Muscle layer of colon (tissue), 2 donors: ENCODE measurements around the gene DAB1.

Experiments
- H3K27ac ChIP-seq: one replicate; pipeline ENCODE4 v1.7.0; 2013; ENCODE audit warnings: low read depth, mild to moderate bottlenecking, low read length, moderate library complexity
- H3K27me3 ChIP-seq, 2 donors: one replicate each; pipeline ENCODE4 v1.7.0; 2013; ENCODE audit warnings: low read length in 2 of 2, mild to moderate bottlenecking in 2 of 2; ENCODE audit not compliant: insufficient read depth in 2 of 2, control insufficient read depth in 1 of 2
- H3K36me3 ChIP-seq: one replicate; pipeline ENCODE4 v1.7.0; 2013; ENCODE audit warnings: mild to moderate bottlenecking, low read length; ENCODE audit not compliant: insufficient read depth
- H3K4me1 ChIP-seq: one replicate; pipeline ENCODE4 v1.7.0; 2013; ENCODE audit warnings: mild to moderate bottlenecking, low read length; ENCODE audit not compliant: insufficient read depth
- H3K4me3 ChIP-seq, 2 donors: one replicate each; pipeline ENCODE4 v1.7.0; 2013; ENCODE audit warnings: low read length in 2 of 2, low read depth in 1 of 2, mild to moderate bottlenecking in 1 of 2, moderate library complexity in 1 of 2
- H3K9ac ChIP-seq: one replicate; pipeline ENCODE4 v1.7.0; 2013; ENCODE audit warnings: low read length
- H3K9me3 ChIP-seq: one replicate; pipeline ENCODE4 v1.7.0; 2013; ENCODE audit warnings: mild to moderate bottlenecking, low read length
- donor health status: abdominal sarcoma.
- donor health status: Adenocarcinoma of cecum.

The DAB1 gene

DNA sequence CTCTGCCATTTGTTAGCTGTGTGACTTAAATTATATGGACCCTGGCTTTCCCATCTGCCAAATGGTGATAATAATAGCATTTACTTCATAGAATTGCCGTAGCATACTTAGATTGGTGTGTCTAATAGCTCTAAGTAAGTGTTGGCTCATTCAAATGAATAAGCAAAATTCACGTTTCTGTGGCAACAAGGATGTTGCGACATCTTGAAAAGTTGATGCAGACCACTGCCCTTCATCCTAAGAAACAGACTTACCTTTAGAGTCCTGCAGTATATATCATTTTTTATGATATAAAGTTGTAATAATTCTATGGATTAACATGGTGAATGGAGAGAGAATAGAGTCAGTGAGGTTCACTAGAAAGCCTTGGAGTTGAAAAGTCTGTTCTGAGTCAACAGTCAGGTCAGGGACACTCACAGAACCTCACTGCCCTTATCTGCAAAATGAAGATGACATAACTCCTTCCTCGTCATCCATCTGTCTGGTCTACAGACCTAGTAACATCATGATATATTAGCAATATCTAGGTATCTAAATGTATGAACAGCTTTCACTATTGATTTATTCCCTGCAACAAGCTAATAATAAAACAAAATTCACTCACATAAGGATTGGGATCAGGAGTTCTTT lies 290.8 kb downstream of the DAB1 start:
- Histone ChIP-seq H3K4me3 (no peak overlapping the region), H3K4me1 (peaks cover 4% of the 10 kb centered on the region), H3K9ac (no peak overlapping the region), H3K9me3 (no peaks in the 10 kb centered on the region), H3K36me3 (no peaks in the 10 kb centered on the region), H3K27ac (no peak overlapping the region), H3K27me3 (no peaks in the 10 kb centered on the region)

DNA sequence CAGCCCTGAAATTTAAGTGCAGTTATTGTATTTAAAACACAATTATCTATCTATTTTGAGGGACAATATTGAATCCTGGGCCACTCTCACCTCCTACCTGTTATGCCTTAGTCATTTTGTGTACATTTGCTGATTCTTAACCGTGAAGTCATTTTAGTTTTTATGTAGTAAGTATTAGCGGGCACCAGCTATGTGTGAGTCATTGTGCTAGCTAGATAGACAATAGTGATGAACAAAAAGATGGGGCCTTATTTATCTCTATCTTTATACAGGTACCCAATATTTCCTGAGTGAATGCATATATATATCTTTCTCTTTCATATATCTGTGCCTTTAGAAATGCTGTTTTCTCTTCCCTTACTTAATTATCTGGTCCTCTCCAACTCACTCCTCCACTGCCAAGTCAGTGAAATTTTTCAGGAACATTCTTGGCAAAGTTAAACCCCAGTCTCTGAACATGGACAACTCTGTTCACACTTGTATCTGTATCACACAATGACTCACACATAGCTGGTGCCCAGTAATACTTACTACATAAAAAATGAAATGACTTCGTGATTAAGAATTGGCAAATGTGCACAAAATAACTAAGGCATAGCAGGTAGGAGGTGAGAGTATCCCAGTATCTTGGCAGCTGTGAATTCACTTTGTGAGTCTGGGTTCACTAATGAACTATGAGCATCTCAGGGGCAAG lies 292.0 kb downstream of the DAB1 start:
- H3K36me3 ChIP-seq, result no peaks in the 10 kb centered on the region
- no peaks in the 10 kb centered on the region for H3K9me3 ChIP-seq
- no peak overlapping the region for H3K9ac ChIP-seq
- H3K4me1 ChIP-seq, result peaks cover 4% of the 10 kb centered on the region
- H3K4me3 ChIP-seq, result no peak overlapping the region
- no peaks in the 10 kb centered on the region for H3K27me3 ChIP-seq
- no peak overlapping the region for H3K27ac ChIP-seq

DNA sequence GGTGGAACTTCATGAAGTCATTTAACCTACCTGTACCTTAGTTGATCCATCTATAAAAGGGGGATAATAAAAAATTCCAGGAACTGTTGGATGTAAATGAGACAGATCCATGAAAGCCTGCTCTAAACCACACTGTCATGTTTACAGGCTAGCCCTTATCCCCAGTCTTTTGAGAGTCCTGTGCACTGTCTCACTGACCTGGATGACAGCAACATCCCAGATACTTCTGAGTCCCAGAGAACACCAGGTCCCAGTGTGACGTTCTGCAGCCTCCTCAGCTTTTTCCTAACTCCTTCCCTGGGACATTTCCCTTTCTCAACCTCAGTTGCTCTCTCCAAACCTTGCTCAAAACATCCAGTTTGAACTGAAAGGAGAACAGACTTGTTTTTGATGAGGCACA lies 292.6 kb downstream of the DAB1 start:
- no peak overlapping the region for H3K27ac ChIP-seq
- H3K9ac ChIP-seq, result no peak overlapping the region
- peaks cover 4% of the 10 kb centered on the region for H3K4me1 ChIP-seq
- H3K9me3 ChIP-seq, result no peaks in the 10 kb centered on the region
- H3K4me3 ChIP-seq, result no peak overlapping the region
- H3K27me3 ChIP-seq, result no peaks in the 10 kb centered on the region
- no peaks in the 10 kb centered on the region for H3K36me3 ChIP-seq

DNA sequence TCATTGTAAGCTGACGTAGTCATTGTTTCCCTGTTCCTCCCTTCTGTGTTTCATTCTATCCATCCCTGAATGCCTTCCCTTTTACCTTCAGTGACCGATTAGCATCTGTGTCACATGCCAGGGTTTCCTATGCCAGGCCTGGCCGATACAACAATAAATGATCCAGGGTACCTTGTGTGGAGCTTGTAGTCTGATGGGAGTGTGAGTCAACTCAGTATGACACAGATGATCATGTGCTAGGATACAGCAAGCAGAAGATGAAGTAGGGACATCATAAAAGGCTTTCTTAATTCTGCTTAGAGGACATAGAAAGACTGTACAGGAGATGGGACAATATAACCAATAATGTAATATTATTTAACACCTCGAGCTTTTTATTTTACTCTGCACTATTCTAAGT lies 294.0 kb downstream of the DAB1 start:
- no peaks in the 10 kb centered on the region for H3K36me3 ChIP-seq

DNA sequence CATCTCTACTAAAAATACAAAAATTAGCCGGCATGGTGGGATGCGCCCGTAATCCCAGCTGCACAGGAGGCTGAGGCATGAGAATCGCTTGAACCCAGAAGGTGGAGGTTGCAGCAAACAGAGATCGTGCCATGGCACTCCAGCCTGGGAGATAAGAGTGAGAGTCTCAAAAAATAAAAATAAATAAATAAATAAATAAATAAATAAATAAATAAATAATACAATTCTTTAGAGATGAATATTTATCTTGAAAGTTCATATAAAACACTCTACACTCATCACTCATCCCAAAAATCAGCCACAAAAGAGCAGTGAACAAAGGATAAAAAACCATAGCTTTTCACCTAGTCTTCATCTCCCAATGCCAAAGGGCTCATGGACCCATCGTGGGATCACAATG lies 295.9 kb downstream of the DAB1 start:
- no peak overlapping the region for H3K9ac ChIP-seq
- no peaks in the 10 kb centered on the region for H3K9me3 ChIP-seq
- peaks cover 4% of the 10 kb centered on the region for H3K4me1 ChIP-seq
- no peak overlapping the region for H3K27ac ChIP-seq
- no peaks in the 10 kb centered on the region for H3K36me3 ChIP-seq
- H3K27me3 ChIP-seq, result no peaks in the 10 kb centered on the region
- no peak overlapping the region for H3K4me3 ChIP-seq

More for the DNA sequence above, 294.0 kb downstream of the DAB1 start:
- H3K9ac ChIP-seq, result no peak overlapping the region
- H3K4me1 ChIP-seq, result peaks cover 4% of the 10 kb centered on the region
- H3K9me3 ChIP-seq, result no peaks in the 10 kb centered on the region
- no peak overlapping the region for H3K4me3 ChIP-seq
- H3K27ac ChIP-seq, result no peak overlapping the region
- no peaks in the 10 kb centered on the region for H3K27me3 ChIP-seq

DNA sequence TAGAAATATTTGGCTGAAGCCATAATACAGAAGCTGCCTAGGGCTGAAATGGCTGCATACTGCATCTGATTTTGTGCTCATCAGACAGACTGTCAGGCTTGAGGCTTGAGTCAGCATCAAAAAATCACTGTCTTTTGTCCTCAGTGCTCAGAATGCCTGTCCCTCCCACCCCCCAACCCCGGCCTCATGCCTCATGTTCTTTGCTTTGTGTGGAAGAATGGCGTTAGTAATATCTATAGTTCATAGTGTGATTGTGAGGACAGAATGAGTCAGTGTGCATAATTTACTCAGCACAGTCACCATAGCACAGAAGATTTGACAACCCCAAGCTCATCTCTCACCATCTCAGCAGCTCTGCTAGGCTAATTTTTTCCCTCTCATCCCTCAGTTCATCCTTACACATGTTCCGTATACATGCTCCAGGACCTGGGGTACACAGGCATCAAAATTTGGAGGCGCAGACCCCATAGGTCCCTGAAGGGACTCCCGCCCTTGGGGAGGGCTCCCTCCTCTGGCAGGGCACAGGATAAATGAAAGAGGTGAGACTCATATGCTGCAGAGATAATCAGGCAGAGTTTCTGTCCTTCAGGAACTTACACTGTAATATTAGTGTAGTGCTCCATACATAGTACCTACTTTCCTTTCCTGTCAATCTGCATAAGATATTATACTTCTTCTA lies 299.0 kb downstream of the DAB1 start:
- H3K9ac ChIP-seq, result no peak overlapping the region
- no peak overlapping the region for H3K27ac ChIP-seq
- H3K4me3 ChIP-seq, result no peak overlapping the region
- no peaks in the 10 kb centered on the region for H3K9me3 ChIP-seq
- no peaks in the 10 kb centered on the region for H3K36me3 ChIP-seq
- H3K4me1 ChIP-seq, result no peaks in the 10 kb centered on the region
- no peaks in the 10 kb centered on the region for H3K27me3 ChIP-seq

DNA sequence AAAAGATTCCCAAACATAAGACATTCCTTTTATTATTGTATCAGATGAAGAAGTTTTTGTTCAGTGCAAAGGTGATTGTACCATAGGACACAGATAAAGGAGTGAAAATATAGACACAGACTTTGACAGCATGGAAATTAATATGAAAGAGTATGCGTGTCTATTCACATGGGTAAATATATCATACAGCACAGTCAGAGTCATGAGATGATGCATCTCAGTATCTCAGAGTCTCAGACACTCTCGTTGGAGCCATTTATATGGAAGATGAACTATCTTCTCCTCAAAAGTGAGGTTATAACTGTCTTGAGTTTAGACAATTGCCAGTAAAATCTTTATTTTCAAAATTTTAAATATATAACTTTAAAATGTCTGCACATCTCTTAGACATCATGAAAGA lies 299.7 kb downstream of the DAB1 start:
- Histone ChIP-seq H3K27me3 (no peaks in the 10 kb centered on the region), H3K4me3 (no peak overlapping the region), H3K27ac (no peak overlapping the region), H3K9me3 (no peaks in the 10 kb centered on the region), H3K4me1 (no peaks in the 10 kb centered on the region), H3K36me3 (no peaks in the 10 kb centered on the region), H3K9ac (no peak overlapping the region)

DNA sequence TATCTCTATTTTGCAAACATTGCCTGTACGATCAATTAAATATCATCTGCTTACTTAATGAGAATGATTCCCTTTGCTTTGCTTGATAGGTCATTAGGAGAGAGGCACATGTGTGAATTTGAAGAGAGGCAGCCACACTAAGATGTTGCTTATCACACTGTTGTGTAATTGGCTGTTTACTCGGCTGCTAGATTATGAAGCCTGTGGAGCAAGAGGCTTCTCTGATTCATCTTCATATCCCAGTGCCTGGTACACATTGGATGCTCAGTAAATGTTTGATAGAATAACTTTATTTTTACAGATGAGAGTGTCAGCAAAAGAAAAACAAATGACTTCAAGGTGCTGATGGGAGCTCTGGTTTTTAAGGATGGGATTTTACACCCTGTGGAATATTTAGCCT lies 301.8 kb downstream of the DAB1 start:
- no peak overlapping the region for H3K9ac ChIP-seq
- H3K36me3 ChIP-seq, result no peaks in the 10 kb centered on the region
- no peak overlapping the region for H3K27ac ChIP-seq
- H3K27me3 ChIP-seq, result no peaks in the 10 kb centered on the region
- no peaks in the 10 kb centered on the region for H3K9me3 ChIP-seq
- H3K4me1 ChIP-seq, result peaks cover 3% of the 10 kb centered on the region
- no peak overlapping the region for H3K4me3 ChIP-seq

DNA sequence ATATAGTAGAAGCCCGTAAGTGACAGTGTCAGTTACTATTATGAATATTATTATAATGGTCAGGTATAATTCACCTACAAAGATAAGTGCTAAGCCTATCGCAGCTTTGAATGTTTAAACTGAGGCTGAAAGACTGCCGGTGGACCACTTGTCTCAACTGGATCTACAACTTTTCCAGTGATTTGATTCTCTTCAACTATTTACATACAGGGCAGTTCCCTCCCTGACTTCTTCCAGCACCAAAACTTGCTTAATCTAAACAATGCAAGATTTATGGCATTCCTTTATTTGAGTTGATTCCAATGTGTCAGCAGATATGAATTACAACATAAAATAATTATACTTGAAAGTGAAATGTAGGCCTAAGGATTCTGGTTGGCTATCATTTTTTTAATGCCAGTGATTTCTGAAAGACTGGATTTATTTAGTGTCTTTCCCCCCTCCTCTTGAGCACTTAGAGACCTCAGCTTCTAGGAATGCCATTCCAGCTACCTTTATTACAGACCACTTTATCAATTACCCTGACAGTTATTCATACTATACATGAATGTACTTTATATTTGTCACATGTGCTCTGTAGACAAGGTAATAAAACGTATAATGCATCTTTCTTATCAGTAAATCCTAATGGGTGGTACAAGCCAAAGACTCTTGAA lies 304.8 kb downstream of the DAB1 start:
- H3K4me3 ChIP-seq, result no peak overlapping the region
- H3K9me3 ChIP-seq, result no peaks in the 10 kb centered on the region
- H3K27me3 ChIP-seq, result no peaks in the 10 kb centered on the region
- H3K4me1 ChIP-seq, result peaks cover 3% of the 10 kb centered on the region
- H3K27ac ChIP-seq, result no peak overlapping the region
- H3K9ac ChIP-seq, result no peak overlapping the region
- H3K36me3 ChIP-seq, result no peaks in the 10 kb centered on the region

DNA sequence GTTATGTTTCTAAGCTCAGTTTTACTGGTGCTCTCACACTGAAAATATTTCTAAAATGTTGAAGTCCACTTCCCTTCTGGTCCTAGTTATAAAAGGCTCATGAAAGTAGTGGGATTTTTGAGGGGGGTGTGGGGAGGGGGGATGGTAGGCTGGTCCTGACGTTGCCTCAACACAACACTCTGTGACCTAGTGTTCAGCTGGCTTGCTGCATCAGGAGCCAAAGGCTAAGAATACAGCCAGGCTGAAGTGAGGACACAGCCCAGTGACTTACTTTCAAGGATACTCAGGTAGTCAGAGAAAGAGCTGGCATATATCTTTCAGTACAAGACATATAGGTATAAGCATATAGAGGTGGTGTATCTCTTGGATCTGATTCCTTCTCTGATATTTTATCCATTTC lies 306.1 kb downstream of the DAB1 start:
- no peaks in the 10 kb centered on the region for H3K36me3 ChIP-seq
- H3K9ac ChIP-seq, result no peak overlapping the region
- H3K9me3 ChIP-seq, result no peaks in the 10 kb centered on the region
- peaks cover 3% of the 10 kb centered on the region for H3K4me1 ChIP-seq
- no peak overlapping the region for H3K4me3 ChIP-seq
- H3K27ac ChIP-seq, result no peak overlapping the region
- no peaks in the 10 kb centered on the region for H3K27me3 ChIP-seq

DNA sequence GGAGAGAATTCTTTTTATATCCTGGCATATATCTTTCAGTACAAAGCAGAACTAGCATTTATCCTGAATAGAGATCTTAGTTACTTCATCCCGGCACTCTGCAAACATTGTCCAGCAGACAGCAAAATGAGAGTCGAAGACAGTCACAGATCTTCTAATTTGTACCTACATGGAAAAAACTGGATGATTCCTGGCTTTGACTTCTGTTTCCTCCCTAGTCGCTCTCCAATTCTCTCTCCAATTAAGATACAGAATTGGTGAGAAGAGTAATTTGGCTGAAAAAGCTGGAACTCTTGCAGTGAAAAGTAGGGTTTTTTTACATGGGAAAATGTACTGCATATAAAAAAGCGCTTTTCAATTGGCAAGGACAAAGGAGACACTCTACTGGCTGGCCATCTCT lies 307.0 kb downstream of the DAB1 start:
- H3K27me3 ChIP-seq, result no peaks in the 10 kb centered on the region
- H3K27ac ChIP-seq, result no peak overlapping the region
- peaks cover 8% of the 10 kb centered on the region for H3K4me1 ChIP-seq
- no peak overlapping the region for H3K9ac ChIP-seq
- no peaks in the 10 kb centered on the region for H3K9me3 ChIP-seq
- no peak overlapping the region for H3K4me3 ChIP-seq
- no peaks in the 10 kb centered on the region for H3K36me3 ChIP-seq
